H1 (cell line): Measurements from ENCODE around the gene CCNT1. TPM values are rescaled to one million over a fixed set of nuclear protein-coding genes. Genes with fewer than 3 reads are reported as not detected.

Experiments used
- CHD7 ChIP-seq: fragments of 300-600 bp; sonication (generic); IDR thresholded peaks from 2 replicates; pipeline ENCODE4 v1.7.1; 2012; ENCODE audit warnings: low read length, moderate library complexity, mild to moderate bottlenecking, inconsistent platforms; ENCODE audit not compliant: insufficient replicate concordance
- polyA plus RNA-seq, 7 experiments: library from polyadenylated mRNA; depleted of rRNA in 3 of 7; stranded (reverse) in 5 of 7; unstranded in 2 of 7; fragments of >200 nt in 5 of 7; fragments of 200-250 nt in 2 of 7; gene quantifications; 1 replicate in 5 of 7; 2 replicates in 1 of 7; 4 replicates in 1 of 7; pipeline versions ENCODE4 v1.2.1 to v1.2.3, GENCODE V29; 2011 to 2013; ENCODE audit warnings: missing spikeins in 2 of 7, mixed read lengths in 2 of 7
- total RNA-seq: library from RNA; stranded (reverse); fragmentation: NEBNext Ultra II Directional; extraction: Animal tissue kit (Norgen Biotek cat#: 25700); gene quantifications from 2 replicates; pipeline ENCODE4 v1.2.1, GENCODE V29; 2021

Gene CCNT1
- total and polyA plus RNA-seq, 2 of the 8 experiments (the other 6 are each of a cell fraction or from before 2014, with no cell fraction given) = 13.2 to 45.9 TPM

GRCh38 chr12:48739618-48740269 is 23.2 kb upstream of the CCNT1 start (continued):
- TF ChIP-seq CHD7 = no peak
